Measurements from ENCODE around the gene SWI5. TPM values are rescaled to one million over a fixed set of nuclear protein-coding genes. Genes with fewer than 3 reads are reported as not detected.

SWI5 gene
- total RNA-seq, 1 donor from 2014 or later, result 26.0 TPM

- H3K4me1 Mint-ChIP-seq, result peaks cover 14% of the 10 kb centered on the region
- DNase-seq (ENCODE audit: low spot score in 2 of 2, unreplicated experiment in 2 of 2), result no peak
- H3K4me3 Mint-ChIP-seq, result no peak overlapping the region
- H3K27me3 Mint-ChIP-seq (ENCODE audit: low read depth), result no peaks in the 10 kb centered on the region
- H3K36me3 Mint-ChIP-seq, result peaks cover 2% of the 10 kb centered on the region
- TF ChIP-seq, protein P1, sequence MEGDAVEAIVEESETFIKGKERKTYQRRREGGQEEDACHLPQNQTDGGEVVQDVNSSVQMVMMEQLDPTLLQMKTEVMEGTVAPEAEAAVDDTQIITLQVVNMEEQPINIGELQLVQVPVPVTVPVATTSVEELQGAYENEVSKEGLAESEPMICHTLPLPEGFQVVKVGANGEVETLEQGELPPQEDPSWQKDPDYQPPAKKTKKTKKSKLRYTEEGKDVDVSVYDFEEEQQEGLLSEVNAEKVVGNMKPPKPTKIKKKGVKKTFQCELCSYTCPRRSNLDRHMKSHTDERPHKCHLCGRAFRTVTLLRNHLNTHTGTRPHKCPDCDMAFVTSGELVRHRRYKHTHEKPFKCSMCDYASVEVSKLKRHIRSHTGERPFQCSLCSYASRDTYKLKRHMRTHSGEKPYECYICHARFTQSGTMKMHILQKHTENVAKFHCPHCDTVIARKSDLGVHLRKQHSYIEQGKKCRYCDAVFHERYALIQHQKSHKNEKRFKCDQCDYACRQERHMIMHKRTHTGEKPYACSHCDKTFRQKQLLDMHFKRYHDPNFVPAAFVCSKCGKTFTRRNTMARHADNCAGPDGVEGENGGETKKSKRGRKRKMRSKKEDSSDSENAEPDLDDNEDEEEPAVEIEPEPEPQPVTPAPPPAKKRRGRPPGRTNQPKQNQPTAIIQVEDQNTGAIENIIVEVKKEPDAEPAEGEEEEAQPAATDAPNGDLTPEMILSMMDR (IDR thresholded peaks at IDR 0.05; ENCODE audit: unreplicated experiment), result no peak
- H3K27ac Mint-ChIP-seq, result no peak overlapping the region
- no peaks in the 10 kb centered on the region for H3K9me3 Mint-ChIP-seq
Measured at GRCh38 chr9:128325629-128326028, 49.6 kb downstream of the SWI5 start.

- H3K4me1 Mint-ChIP-seq, result no peaks in the 10 kb centered on the region
- TF ChIP-seq, protein P1 (IDR thresholded peaks at IDR 0.05; ENCODE audit: unreplicated experiment), result no peak
- H3K27me3 Mint-ChIP-seq (ENCODE audit: low read depth), result no peaks in the 10 kb centered on the region
- no peak overlapping the region for H3K4me3 Mint-ChIP-seq
- no peak overlapping the region for H3K27ac Mint-ChIP-seq
- H3K9me3 Mint-ChIP-seq, result no peaks in the 10 kb centered on the region
- DNase-seq (ENCODE audit: low spot score in 2 of 2, unreplicated experiment in 2 of 2), result no peak
- peaks cover 12% of the 10 kb centered on the region for H3K36me3 Mint-ChIP-seq
Measured at GRCh38 chr9:128333451-128333869, 57.4 kb downstream of the SWI5 start.

- peaks cover 10% of the 10 kb centered on the region for H3K36me3 Mint-ChIP-seq
- TF ChIP-seq, protein P1 (IDR thresholded peaks at IDR 0.05; ENCODE audit: unreplicated experiment), result no peak
- no peak overlapping the region for H3K4me3 Mint-ChIP-seq
- no peaks in the 10 kb centered on the region for H3K27me3 Mint-ChIP-seq (ENCODE audit: low read depth)
- DNase-seq (ENCODE audit: low spot score in 2 of 2, unreplicated experiment in 2 of 2), result no peak
- no peak overlapping the region for H3K27ac Mint-ChIP-seq
- no peaks in the 10 kb centered on the region for H3K9me3 Mint-ChIP-seq
- H3K4me1 Mint-ChIP-seq, result no peaks in the 10 kb centered on the region
Measured at GRCh38 chr9:128335161-128335560, 59.1 kb downstream of the SWI5 start.

- Mint-ChIP-seq H3K36me3 (peaks cover 10% of the 10 kb centered on the region), H3K27me3 (ENCODE audit: low read depth) (no peaks in the 10 kb centered on the region), H3K27ac (no peak overlapping the region), H3K9me3 (no peaks in the 10 kb centered on the region), H3K4me3 (no peak overlapping the region), H3K4me1 (no peaks in the 10 kb centered on the region)
- DNase-seq (ENCODE audit: low spot score in 2 of 2, unreplicated experiment in 2 of 2), result no peak
- TF ChIP-seq, protein P1 (IDR thresholded peaks at IDR 0.05; ENCODE audit: unreplicated experiment), result no peak
Measured at GRCh38 chr9:128335914-128336313, 59.8 kb downstream of the SWI5 start.

DNA sequence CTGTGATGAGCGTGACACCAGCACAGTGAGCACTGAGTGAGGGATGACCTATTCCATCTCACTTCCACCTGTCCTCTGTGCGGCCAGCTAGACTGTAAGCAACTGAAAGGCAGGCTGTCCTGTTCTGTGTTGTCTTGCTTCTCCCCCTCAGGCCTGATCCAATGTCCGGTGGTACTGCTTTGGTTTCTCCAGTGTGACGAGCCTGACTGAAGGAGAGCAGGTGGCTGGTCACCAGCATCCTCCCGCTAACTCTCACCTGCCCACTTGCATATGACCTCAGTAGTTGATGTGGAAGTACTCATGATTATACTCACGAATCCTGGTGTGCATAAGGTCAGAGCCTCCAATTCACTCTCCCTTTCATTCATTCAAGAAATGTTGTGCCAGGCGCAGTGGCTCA, 61.9 kb downstream of the SWI5 start:
- Mint-ChIP-seq H3K4me3 (no peak overlapping the region), H3K36me3 (peaks cover 3% of the 10 kb centered on the region), H3K4me1 (peaks cover 5% of the 10 kb centered on the region), H3K9me3 (no peaks in the 10 kb centered on the region), H3K27ac (no peak overlapping the region), H3K27me3 (ENCODE audit: low read depth) (no peaks in the 10 kb centered on the region)
- no peak for DNase-seq (ENCODE audit: low spot score in 2 of 2, unreplicated experiment in 2 of 2)
- TF ChIP-seq, protein P1 (IDR thresholded peaks at IDR 0.05; ENCODE audit: unreplicated experiment), result no peak

Small RNA genes within 50 kb of the gene (microRNA-seq; reads per million reads assigned to microRNA genes)
- gene MIR199B (5,956 reads per million, percentile 93 among the genes with 10 or more reads in this experiment), gene MIR3154 (2.6 reads per million)

Other genes starting within 250 kb of the SWI5 start
- gene NAIF1, start 209.0 kb upstream of the SWI5 start, total RNA-seq, result 8.5 to 9.2 TPM (median 8.9 TPM) in 3 replicates
- 24.2 to 26.4 TPM (median 26.2 TPM) in 3 replicates for gene SLC25A25, start 208.0 kb upstream of the SWI5 start, total RNA-seq
- gene PTGES2, start 148.5 kb upstream of the SWI5 start, total RNA-seq, result 70.0 to 74.8 TPM (median 72.6 TPM) in 3 replicates
- gene LCN2, start 126.8 kb upstream of the SWI5 start, total RNA-seq, result not detected in 3 replicates
- 60.7 to 64.4 TPM (median 63.1 TPM) in 3 replicates for gene BBLN, start 116.0 kb upstream of the SWI5 start, total RNA-seq
- gene CIZ1, start 84.7 kb upstream of the SWI5 start, total RNA-seq, result 152 to 157 TPM (median 155 TPM) in 3 replicates
- gene DNM1, start 72.9 kb upstream of the SWI5 start, total RNA-seq, result 86.8 to 98.6 TPM (median 89.2 TPM) in 3 replicates
- 177 to 195 TPM (median 186 TPM) in 3 replicates for gene GOLGA2, start 269 bp upstream of the SWI5 start, total RNA-seq
- 27.8 to 29.8 TPM (median 29.3 TPM) in 3 replicates for gene TRUB2, start 46.2 kb downstream of the SWI5 start, total RNA-seq
- gene COQ4, start 46.6 kb downstream of the SWI5 start, total RNA-seq, result 53.7 to 56.2 TPM (median 55.4 TPM) in 3 replicates
- 18.5 to 19.9 TPM (median 19.0 TPM) in 3 replicates for gene SLC27A4, start 64.3 kb downstream of the SWI5 start, total RNA-seq
- gene URM1, start 95.1 kb downstream of the SWI5 start, total RNA-seq, result 46.6 to 54.9 TPM (median 51.5 TPM) in 3 replicates
- gene CERCAM, start 144.6 kb downstream of the SWI5 start, total RNA-seq, result 134 to 143 TPM (median 141 TPM) in 3 replicates
- gene ODF2, start 179.7 kb downstream of the SWI5 start, total RNA-seq, result 41.2 to 42.4 TPM (median 42.0 TPM) in 3 replicates
- 15.6 to 16.8 TPM (median 16.7 TPM) in 3 replicates for gene GLE1, start 228.4 kb downstream of the SWI5 start, total RNA-seq